Mononuclear cell (primary cell): Measurements from ENCODE around the gene UMPS. TPM values are rescaled to one million over a fixed set of nuclear protein-coding genes. Genes with fewer than 3 reads are reported as not detected.
"Not testable (repeated sequence)": the region's sequence is repeated elsewhere in the genome, so short reads cannot be mapped to it uniquely, and the experiment has no call there.

Source experiments
- H3K27me3 ChIP-seq: 2 replicates; pipeline ENCODE4 v1.6.0; 2011; ENCODE audit warnings: low read length, control low read depth; ENCODE audit not compliant: insufficient read depth
- H3K4me1 ChIP-seq: 2 replicates; pipeline ENCODE4 v1.5.1; 2011; ENCODE audit warnings: mild to moderate bottlenecking, low read length, control low read depth; ENCODE audit not compliant: insufficient read depth
- H3K4me3 ChIP-seq: 2 replicates; pipeline ENCODE4 v1.5.1; 2011; ENCODE audit warnings: mild to moderate bottlenecking, low read length, moderate library complexity
- H3K9me3 ChIP-seq: 2 replicates; pipeline ENCODE4 v1.5.1; 2011; ENCODE audit warnings: low read depth, mild to moderate bottlenecking, control low read depth, low read length
- total RNA-seq: library from RNA; depleted of rRNA; stranded (reverse); fragments of >200 nt; gene quantifications from one replicate; pipeline ENCODE4 v1.2.3, GENCODE V29; 2012

Gene UMPS
- total RNA-seq, 1 donor: 15.4 TPM

GRCh38 chr3:124748560-124749198, 18.4 kb downstream of the UMPS start:
- no peaks in the 10 kb centered on the region for H3K27me3 ChIP-seq
- H3K4me1 ChIP-seq: no peaks in the 10 kb centered on the region
- H3K4me3 ChIP-seq: no peak overlapping the region
- no peaks in the 10 kb centered on the region for H3K9me3 ChIP-seq

GRCh38 chr3:124749877-124750276, 19.6 kb downstream of the UMPS start:
- not testable (repeated sequence) for H3K4me1 ChIP-seq, H3K9me3 ChIP-seq, H3K4me3 ChIP-seq, H3K27me3 ChIP-seq

GRCh38 chr3:124751501-124751900, 21.2 kb downstream of the UMPS start:
- no peak overlapping the region for H3K4me3 ChIP-seq
- H3K4me1 ChIP-seq: no peaks in the 10 kb centered on the region
- no peaks in the 10 kb centered on the region for H3K27me3 ChIP-seq
- H3K9me3 ChIP-seq: no peaks in the 10 kb centered on the region

GRCh38 chr3:124752051-124752450, 21.8 kb downstream of the UMPS start:
- Histone ChIP-seq H3K9me3 (no peaks in the 10 kb centered on the region), H3K4me3 (no peak overlapping the region), H3K4me1 (no peaks in the 10 kb centered on the region), H3K27me3 (no peaks in the 10 kb centered on the region)

- H3K4me3 ChIP-seq: not testable (repeated sequence)
Measured at GRCh38 chr3:124757926-124758325, 27.7 kb downstream of the UMPS start.

GRCh38 chr3:124758851-124759635, 28.8 kb downstream of the UMPS start:
- Histone ChIP-seq H3K9me3 (no peaks in the 10 kb centered on the region), H3K4me3 (no peak overlapping the region), H3K4me1 (peaks cover 8% of the 10 kb centered on the region), H3K27me3 (no peaks in the 10 kb centered on the region)

More at GRCh38 chr3:124757926-124758325, 27.7 kb downstream of the UMPS start:
- not testable (repeated sequence) for H3K9me3 ChIP-seq, H3K4me1 ChIP-seq, H3K27me3 ChIP-seq

- peaks cover 8% of the 10 kb centered on the region for H3K4me1 ChIP-seq
- H3K9me3 ChIP-seq: no peaks in the 10 kb centered on the region
- no peak overlapping the region for H3K4me3 ChIP-seq
- H3K27me3 ChIP-seq: no peaks in the 10 kb centered on the region
Measured at GRCh38 chr3:124759666-124760401, 29.6 kb downstream of the UMPS start.

- no peaks in the 10 kb centered on the region for H3K27me3 ChIP-seq
- H3K9me3 ChIP-seq: no peaks in the 10 kb centered on the region
- no peak overlapping the region for H3K4me3 ChIP-seq
- peaks cover 8% of the 10 kb centered on the region for H3K4me1 ChIP-seq
Measured at GRCh38 chr3:124760601-124761000, 30.3 kb downstream of the UMPS start.

GRCh38 chr3:124761250-124761796, 31.1 kb downstream of the UMPS start:
- H3K4me3 ChIP-seq: no peak overlapping the region
- no peaks in the 10 kb centered on the region for H3K9me3 ChIP-seq
- peaks cover 8% of the 10 kb centered on the region for H3K4me1 ChIP-seq
- no peaks in the 10 kb centered on the region for H3K27me3 ChIP-seq

- Histone ChIP-seq H3K4me1 (peaks cover 8% of the 10 kb centered on the region), H3K4me3 (no peak overlapping the region), H3K27me3 (no peaks in the 10 kb centered on the region), H3K9me3 (no peaks in the 10 kb centered on the region)
Measured at GRCh38 chr3:124761935-124762660, 31.8 kb downstream of the UMPS start.

GRCh38 chr3:124762661-124763011, 32.4 kb downstream of the UMPS start:
- Histone ChIP-seq H3K4me1 (peaks cover 8% of the 10 kb centered on the region), H3K27me3 (no peaks in the 10 kb centered on the region), H3K9me3 (no peaks in the 10 kb centered on the region), H3K4me3 (no peak overlapping the region)

GRCh38 chr3:124763206-124763605, 33.0 kb downstream of the UMPS start:
- Histone ChIP-seq H3K27me3 (no peaks in the 10 kb centered on the region), H3K4me1 (peaks cover 8% of the 10 kb centered on the region), H3K9me3 (no peaks in the 10 kb centered on the region), H3K4me3 (no peak overlapping the region)

- no peaks in the 10 kb centered on the region for H3K9me3 ChIP-seq
- no peak overlapping the region for H3K4me3 ChIP-seq
- H3K27me3 ChIP-seq: no peaks in the 10 kb centered on the region
- peaks cover 8% of the 10 kb centered on the region for H3K4me1 ChIP-seq
Measured at GRCh38 chr3:124763644-124764358, 33.5 kb downstream of the UMPS start.

GRCh38 chr3:124764746-124765145, 34.5 kb downstream of the UMPS start:
- no peak overlapping the region for H3K4me3 ChIP-seq
- peaks cover 8% of the 10 kb centered on the region for H3K4me1 ChIP-seq
- H3K27me3 ChIP-seq: no peaks in the 10 kb centered on the region
- no peaks in the 10 kb centered on the region for H3K9me3 ChIP-seq
